GM21423 (cell line): ENCODE measurements around the gene PARVB.

ENCODE experiments used
- ATAC-seq: cut with Tn5 transposase; IDR thresholded peaks from one replicate; pipeline ENCODE4 v1.9.1; 2021; ENCODE audit warnings: mild to moderate bottlenecking, moderate library complexity; ENCODE audit not compliant: unreplicated experiment

The PARVB gene

DNA sequence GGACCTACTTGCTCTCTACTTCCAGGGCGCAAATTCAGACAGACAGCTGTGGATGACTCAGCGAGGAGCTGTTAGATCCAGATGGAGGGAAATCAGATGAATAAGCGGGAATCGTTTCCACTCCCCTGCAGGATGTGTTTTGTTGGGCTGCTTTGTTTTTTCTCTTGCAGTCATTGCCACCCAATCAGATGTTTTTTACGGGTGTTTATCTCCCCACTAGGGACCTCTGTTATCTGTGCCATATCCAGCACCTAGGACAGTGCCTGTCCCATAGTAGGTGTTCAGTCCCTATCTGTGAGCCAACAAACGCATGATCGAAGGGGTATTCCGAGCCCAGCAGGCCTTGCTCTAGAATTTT is 105.5 kb downstream of the PARVB start:
- ATAC-seq = no peak

DNA sequence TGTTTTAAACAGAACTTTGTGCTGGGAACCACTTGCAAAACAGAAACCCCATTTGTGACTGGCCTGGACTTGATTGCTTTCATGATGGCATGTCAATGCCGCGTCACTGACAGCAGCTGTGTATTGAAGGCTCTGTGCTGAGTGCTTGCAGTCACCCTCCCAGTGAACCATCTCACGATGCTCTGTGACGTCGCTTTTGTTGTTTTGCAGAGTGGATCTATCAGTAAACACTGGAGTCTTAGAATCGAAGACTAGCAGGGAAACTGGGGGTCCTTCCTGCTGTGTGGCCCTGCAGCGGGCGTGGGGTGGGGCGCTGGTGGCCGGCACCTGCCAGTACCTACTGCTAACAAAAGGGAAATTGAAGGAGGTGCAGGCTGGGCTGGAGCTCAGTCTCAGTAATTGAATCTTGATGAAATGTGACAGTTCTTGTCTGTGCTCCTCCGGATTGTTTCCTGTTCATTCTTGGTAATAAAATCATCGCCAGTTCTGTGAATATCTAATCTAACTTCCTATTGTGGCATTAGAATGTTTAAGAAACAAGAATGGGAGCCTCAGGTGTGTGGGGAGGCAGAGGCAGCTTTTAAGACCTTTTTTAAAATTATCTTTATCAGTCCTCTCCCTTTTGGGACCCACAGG is 106.1 kb downstream of the PARVB start:
- no peak for ATAC-seq

DNA sequence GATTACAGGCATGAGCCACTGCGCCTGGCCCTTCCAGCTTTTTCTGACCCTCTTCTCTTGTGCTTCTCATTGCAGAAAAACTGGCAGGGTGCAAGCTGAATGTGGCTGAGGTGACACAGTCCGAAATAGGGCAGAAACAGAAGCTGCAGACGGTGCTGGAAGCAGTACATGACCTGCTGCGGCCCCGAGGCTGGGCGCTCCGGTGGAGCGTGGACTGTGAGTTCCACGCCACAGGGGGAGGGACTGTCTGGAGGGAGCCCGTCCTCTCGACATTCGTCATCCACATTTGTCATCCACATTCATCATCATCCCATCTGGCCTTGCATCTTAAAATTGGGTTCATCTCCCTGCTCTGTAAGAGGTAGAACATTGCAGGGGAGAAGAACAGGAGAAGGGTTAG is 107.3 kb downstream of the PARVB start:
- no peak for ATAC-seq

DNA sequence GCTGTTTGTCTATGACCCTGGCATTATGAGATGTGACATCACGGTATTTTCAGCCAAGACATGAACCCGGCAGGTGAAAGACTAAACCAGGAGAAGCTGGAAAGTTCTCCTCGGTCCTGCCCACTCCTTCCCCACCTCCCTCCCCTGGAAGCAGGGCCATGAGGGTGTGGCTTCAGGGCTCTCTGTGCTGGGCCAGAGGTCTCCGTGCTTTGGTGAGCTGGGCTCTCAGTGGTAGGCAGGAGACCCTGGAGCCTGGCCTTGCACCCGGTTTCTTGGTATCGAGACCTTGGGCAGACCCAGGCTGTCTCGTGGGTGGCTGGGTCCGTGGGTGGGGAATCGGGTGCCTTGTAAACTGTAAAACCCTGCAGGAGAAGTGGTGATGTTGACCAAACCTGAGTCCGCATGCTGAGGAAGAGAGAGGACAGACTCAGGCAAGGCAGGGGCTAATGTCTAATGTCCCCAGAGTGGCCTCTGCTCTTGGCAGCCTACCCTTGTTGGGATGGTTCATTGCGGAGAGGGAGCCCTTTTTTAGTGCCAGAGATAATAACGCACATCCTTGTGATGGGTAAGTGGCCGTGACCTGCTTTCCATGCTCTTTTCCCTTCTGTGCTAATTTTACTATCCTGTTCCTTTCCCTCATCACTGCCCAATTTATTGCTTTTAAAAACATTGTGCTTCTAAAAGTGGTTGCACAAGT is 108.0 kb downstream of the PARVB start:
- ATAC-seq = no peak

DNA sequence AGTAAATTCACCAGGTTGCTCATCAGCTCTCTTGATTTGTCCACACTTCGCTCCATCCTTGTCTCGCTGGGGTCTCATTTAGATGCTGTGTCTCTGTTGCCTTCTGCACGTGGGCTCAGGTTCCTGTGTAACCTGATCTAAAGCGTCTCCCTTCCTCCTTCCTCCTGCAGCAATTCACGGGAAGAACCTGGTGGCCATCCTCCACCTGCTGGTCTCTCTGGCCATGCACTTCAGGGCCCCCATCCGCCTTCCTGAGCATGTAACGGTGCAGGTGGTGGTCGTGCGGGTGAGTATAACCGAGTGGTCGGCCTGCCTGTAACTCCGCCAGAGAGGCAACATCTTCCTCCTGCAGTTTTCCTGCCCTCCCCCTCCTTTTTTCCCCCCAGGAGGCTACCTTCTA is 108.6 kb downstream of the PARVB start:
- ATAC-seq = no peak

DNA sequence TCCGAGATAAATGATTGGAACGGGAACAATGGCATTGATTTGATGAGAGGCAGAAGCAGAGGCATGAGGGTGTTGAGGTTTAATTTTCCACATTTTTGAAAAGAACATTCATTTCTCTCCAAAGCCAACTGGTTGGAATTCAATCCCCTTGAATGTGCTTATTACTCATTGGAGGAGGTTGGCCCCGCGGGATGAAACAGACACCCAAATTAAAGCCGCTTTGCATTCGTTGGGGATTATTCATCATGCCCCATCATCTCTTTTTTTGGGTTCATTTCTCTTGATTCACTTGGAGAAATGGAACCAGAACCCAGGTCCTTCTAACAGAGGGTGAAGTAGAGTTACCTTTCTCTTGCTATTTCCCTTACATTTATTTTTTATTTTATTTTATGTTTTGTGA is 109.1 kb downstream of the PARVB start:
- no peak for ATAC-seq

DNA sequence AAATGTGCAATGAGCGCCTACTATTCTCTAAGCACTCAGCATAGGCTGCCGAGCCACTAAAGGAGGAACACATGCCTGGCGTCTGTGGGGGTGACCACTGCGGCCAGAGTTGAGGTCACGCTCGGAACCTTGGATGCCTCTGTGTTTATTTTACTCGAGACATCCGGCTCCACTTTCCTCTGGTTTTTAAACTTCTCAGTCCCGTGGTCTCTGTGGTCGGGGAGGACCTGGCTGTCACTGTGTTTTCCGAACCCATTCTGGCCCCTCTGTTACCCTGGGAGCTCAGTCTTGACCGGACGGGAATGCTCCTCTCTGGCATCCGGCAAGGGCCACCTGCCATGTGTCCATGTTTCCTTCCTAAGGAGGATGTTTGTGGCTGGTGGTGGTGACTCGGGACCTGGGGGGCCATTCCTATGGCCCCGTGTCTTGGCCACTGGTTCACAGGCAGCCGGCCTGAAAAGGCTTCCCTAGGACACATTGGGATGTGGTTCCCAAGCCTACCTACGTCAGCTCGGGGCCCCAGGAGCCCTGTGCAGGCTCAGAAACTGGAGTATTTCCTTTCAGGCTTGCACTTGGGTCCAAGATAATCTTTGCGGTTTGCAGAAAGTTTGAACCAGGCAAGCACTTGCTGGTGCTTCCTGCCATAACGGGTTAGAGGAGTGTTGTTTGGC is 109.9 kb downstream of the PARVB start:
- ATAC-seq = no peak

DNA sequence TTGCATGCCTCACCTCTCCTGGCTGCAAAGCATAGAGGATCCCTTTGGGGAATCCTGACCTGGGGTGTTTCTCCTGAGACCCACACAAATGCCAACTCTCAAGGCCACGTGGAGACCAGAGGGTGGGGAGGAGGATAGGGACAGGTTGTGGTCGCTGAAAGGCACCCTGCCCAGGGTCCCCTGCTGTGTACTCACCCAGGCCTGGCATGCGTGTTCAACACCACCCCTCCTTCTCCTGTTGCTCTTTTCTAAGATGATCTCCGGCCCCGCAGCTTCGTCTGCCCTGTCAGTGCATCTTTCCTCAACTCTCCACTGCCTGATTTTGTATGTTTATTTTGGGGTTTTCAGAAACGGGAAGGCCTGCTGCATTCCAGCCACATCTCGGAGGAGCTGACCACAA is 112.0 kb downstream of the PARVB start:
- no peak for ATAC-seq

DNA sequence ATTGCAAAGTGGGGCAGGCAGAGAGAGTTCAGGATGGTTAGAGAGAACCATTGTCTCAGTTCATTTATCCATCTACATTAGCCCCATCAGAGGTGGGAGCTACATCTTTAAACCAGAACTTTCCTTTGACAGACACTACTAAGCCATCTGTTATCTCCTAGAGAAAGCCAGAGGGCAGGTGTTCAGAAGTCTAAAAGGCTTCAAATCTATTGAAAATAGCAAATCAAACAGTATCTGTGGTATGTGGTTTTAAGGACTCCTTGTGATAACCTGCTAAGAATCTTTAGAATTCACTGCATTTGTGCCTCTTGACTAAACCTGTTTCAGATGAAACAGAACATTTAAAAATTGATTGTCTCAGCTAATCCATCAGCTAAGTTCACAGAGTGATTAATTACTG is 112.7 kb downstream of the PARVB start:
- no peak for ATAC-seq

DNA sequence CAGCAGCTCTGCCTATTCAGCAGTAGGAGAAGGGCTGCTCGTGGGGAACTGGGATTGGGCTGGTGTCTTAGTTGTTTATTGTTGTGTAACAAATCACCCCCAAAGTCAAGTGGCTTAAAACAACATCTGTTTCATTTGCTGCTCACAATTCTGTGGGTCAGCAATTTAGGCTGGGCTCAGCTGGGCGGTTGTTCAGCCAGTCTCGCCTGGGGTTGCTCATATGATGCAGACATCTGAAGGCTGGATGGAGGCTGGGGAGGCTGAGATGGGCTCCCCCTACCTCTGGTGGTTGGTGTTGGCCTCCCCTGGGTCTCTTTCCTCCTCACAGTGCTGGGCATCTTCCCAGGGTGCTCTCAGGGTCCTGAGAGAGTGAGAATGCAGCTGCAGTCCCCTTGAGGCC is 113.3 kb downstream of the PARVB start:
- no peak for ATAC-seq

DNA sequence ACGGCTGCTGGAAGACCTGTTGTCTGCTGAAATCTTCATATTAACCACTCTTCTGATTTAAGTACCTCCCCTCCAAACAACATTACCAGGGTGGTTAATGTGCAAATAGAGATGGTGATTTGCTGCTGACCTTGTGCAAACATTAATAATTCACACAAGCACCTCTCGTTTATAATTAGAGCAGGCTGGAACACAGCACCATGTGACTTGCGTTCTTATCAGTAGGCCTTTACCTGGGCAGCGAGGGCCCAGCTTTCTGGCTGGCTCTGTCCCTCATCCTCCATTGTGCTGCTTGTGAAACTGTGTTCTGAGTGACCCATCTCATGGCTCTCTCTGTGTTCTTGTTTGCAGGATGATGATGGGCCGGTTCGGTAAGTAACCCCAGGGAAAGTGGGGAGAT is 115.7 kb downstream of the PARVB start:
- ATAC-seq = no peak

DNA sequence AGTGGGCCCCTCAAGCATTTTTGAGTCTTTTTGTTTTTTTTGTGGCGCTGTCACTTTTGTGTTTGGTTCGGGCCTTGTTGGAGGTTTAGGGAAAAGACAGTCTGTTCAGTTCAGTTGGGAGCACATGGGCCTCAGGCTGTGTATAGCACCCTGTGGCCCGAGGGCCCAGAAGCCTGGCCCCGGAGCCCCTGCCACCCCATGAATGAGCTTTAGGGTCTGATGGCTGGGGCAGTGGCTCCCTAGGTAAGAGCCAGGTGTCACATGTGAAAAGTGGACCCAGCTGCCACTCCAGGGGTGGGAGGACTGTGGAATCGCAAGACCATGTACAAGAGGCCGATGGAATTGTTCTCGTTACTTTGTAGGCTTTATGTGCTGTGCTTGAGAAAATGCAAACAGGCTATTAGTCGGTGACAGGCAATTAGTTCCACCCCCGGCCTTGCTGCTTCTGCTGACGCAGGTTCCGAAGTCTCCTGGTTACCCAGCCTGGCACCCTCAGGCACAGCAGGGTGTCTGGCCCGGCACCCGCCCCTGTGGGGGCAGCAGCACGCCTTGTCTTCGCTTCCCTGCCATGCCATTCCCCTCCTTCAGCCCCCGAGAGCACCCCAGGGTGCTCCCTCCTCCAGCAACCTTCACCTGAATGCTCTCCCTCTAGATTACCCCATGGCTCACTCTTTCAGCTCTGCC is 118.5 kb downstream of the PARVB start:
- no peak for ATAC-seq

DNA sequence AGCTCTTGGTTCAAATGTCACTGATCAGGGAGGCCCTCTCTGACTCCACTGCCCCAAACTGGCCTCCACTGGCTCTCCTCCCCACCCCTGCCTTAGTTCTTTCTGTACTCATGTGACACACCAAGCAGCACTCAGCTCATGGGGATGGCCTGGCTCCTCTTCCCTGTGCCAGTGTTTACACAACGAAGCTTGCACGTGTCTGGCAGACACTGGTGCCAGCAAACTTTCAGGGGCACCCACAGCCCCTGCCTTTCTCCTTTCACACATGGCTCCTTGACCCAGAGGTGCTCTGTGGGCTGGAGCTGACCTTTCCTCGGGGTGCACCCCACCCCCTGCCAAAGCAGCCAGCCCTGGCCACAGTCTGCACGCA is 119.0 kb downstream of the PARVB start:
- no peak for ATAC-seq

DNA sequence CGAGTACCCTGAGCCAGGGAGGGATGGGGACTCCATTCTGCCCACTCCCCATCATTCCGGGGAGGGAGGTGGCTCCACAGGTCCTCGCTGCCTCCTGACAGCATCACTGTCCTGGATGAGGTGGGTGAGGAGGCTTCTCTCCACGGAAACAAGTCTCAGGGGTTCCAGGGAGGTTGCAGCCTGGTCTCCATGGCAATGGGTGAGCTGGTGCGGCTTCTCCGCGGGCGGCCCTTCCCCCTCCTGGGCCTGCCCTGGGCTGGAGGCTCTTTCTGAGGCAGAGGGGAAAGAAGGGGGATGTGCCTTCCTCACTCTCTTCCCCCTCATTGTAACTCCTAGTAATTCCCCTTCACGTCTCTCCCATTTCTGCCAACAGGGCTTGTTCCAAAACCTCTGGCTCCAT is 119.5 kb downstream of the PARVB start:
- no peak for ATAC-seq

DNA sequence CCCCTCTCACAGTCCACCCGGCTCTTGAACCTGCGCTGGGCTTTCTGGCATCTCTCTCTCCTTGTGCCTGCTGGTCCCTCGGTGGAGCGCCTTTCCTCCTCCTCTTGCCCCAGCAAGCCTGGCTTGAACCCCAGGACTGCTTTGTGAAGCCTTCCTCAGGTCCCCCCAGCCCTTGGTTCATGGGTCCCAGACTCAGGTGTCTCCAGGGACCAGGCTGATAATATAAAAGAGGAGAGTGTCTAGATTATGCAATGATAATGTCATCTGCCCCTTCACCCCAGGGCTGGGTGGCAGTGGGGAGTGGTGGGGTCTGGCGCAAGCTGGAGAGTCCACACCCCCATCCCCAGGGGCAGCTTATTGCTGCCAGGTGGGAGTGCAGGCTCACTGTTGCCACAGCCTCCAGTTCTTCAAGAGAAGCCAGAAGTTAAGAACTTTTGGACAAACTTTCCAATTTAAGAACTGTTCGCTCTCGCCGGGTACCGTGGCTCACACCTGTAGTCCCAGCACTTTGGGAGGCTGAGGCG is 120.0 kb downstream of the PARVB start:
- ATAC-seq = no peak

DNA sequence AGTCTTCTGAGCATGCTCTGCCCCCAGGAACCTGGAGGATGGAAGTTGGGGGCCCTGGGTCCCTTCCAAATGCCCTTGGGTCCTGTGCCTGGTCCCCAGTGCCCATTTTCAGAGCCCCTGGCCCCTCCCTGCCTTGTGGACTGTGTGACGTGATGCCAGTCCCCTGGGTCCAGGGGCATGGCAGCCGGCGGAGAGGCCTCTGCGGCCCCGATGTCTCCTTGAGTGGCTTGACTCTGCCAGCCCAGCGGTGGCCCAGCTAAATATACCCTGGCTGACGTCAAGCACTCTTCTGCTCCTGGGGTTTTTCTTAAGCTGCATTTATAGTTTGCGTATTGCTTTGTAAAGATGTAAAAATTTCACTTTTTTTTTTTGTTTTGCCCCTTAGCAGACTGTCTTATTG is 121.4 kb downstream of the PARVB start:
- no peak for ATAC-seq

DNA sequence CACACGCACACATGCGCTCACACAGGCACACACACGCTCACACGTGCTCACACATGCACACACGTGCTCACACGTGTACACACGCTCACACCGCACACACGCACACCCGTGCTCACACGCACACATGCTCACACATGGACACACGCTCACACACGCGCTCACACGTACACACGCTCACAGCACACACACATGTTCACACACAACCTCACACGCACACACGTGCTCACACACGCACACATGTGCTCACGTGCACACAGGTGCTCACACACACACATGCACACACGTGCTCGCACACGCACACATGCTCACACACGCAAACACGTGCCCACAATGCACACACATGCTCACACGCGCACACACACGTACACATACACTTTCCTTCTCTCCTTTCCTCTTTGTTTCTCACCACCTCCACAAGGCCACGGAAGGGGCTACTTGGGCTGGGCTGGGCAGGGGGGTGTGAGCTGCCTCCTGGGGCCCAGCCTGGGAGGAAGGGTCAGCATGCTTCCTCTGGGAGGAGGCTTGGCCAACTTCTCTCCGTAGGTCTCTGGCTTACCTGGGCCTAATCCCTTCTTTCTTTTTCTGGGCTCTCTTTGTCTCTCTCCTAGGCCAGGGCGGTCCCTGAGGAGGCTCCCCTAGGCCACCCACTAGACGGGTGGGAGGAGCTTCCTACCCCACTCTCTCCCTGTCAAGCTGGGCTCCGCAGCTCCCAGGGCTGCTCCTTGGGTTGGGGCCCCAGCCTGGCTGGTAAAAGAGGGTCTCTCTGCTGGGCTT is 122.2 kb downstream of the PARVB start:
- ATAC-seq = no peak

DNA sequence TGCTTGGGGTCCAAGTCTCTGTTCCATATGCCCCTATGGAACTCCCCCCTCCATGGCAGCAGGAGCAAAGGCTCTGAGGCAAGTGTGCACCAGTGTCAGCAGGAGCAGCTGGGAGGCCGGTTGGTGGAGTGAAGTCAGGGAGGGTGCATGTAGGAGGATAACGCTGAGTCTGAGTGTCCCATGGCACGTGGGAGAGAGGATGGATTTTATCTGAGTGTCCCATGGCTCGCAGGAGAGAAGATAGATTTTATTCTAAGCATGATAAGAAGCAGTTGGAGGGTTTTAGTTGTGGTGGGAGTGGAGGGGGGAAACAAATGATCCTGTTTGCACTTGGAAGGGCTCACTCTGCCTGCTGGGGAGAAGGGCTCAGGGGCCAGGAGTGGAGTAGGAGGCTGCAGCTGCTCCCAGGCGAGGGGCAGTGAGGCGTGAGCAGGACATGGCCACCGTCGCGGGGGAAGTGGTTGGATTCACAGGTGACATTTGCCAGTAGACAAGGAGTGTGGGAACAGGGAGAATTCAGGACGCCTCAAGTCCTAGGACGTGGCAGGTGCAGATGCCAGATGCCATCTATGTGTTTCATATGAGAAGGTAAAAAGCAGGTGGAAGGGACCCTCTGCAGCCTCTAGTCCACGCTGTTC is 123.0 kb downstream of the PARVB start:
- no peak for ATAC-seq

DNA sequence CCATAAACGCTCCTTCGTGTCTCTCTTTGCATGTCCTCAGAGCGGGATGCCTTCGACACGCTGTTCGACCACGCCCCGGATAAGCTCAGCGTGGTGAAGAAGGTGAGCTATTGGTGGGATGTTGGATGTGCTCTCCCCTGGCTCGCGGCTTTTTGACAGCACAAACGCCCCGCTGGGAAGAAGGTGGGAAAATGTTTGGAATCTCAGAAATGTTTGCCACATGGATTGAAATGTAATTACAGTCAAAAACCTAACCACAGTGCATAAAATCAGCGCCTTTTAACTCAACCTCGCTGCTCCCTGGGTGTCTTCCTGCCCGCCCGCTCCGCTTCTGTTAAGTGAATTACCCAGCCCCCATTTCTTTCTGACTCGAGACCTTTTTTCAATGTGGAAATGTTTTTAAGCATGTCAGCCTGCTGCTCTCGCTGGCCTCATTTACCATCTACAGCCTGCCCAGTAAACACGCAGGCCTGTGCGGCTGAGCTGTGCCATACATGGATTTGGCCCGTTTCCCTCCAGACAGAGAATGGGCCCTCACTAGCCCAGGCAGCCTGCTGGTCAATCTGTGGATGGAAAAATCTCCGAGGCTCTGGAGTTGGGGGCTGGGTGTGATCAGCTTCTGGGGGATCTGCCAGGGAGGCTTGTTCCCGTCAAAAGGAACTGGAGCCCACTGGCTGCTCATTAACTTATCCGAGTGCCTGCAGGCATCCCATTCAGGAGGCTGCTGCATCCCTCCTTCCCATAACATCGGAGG is 123.9 kb downstream of the PARVB start:
- no peak for ATAC-seq

DNA sequence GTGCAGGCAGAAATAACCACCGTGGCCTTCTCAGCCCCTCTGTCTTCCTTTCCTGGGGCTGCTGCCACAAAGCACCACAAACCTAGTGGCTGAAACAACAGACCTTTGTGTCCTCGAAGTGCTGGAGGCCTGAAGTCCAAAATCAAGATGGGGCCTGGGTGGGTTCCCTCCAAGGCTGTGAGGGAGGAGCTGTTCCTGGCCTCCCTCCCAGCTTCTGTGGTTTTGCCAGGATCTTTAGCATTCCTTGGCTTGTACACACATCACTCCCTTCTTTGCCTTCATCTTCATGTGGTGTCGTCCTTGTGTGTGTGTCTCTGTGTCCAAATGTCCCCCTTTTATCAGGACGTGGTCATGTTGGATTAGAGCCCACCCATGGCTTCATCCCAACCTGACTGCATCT is 127.6 kb downstream of the PARVB start:
- no peak for ATAC-seq
